GM21367 (cell line): ENCODE results near the gene ZNF394.

Experiments used
- ATAC-seq: cut with Tn5 transposase; IDR thresholded peaks from one replicate; pipeline ENCODE4 v1.9.1; 2021; ENCODE audit not compliant: unreplicated experiment

Gene ZNF394

GRCh38 chr7:99453105-99453504, 47.0 kb downstream of the ZNF394 start:
- ATAC-seq, result no peak

GRCh38 chr7:99452541-99452940, 47.5 kb downstream of the ZNF394 start:
- ATAC-seq, result no peak

GRCh38 chr7:99451936-99452335, 48.1 kb downstream of the ZNF394 start:
- ATAC-seq, result no peak

GRCh38 chr7:99449326-99449725, 50.8 kb downstream of the ZNF394 start:
- no peak for ATAC-seq

- no peak for ATAC-seq
These were observed 51.2 kb downstream of the ZNF394 start for GRCh38 chr7:99448855-99449254.

- ATAC-seq, result no peak
These were observed 52.1 kb downstream of the ZNF394 start for GRCh38 chr7:99447943-99448342.

GRCh38 chr7:99446096-99446495, 54.0 kb downstream of the ZNF394 start:
- ATAC-seq, result no peak
